ENCODE measurements around the gene TTC9. TPM values are rescaled to one million over a fixed set of nuclear protein-coding genes. Genes with fewer than 3 reads are reported as not detected.

TTC9 gene
- total and polyA plus RNA-seq, 2 experiments from 2014 or later, result 10.3 to 34.2 TPM

DNA sequence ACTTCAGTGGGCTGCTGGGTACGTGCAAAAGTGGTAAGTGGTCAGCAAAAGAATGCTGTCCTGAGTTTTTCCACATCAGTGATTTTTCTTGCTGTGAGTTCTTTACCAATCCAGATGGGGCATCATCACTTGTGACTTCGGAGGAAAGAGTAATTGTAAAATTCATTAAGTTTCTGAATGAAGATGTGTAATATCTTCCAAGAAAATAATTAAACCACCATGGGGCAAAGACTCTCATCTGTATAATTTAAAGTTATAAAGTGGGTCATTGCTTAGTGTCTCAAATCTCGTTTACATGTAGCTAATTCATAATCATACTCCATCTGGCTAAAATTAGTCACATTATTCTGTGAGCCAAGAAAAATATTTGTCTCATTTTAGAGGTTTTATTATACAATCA is 30.5 kb upstream of the TTC9 start (continued):
- TF ChIP-seq, protein P1, sequence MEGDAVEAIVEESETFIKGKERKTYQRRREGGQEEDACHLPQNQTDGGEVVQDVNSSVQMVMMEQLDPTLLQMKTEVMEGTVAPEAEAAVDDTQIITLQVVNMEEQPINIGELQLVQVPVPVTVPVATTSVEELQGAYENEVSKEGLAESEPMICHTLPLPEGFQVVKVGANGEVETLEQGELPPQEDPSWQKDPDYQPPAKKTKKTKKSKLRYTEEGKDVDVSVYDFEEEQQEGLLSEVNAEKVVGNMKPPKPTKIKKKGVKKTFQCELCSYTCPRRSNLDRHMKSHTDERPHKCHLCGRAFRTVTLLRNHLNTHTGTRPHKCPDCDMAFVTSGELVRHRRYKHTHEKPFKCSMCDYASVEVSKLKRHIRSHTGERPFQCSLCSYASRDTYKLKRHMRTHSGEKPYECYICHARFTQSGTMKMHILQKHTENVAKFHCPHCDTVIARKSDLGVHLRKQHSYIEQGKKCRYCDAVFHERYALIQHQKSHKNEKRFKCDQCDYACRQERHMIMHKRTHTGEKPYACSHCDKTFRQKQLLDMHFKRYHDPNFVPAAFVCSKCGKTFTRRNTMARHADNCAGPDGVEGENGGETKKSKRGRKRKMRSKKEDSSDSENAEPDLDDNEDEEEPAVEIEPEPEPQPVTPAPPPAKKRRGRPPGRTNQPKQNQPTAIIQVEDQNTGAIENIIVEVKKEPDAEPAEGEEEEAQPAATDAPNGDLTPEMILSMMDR (conservative IDR thresholded peaks at IDR 0.05; ENCODE audit: low read depth in 2 of 2), result no peak

DNA sequence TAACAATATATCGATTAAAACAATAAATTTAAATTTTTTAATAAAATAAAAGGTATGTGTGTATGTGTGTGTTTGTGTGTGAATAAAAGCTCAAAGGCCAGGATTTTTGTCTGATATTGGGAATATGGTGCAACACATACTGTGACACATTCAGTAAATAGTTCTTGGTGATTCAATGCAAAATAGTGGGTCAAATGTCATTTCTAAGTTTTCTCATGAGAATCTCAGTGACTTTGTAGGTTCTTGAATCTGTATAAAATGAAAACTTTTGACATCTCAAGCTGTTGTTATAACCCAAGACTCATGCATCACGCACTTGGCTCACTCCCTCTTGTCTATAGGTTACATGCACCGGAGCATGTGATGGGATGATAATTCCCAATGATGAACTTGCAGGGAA is 25.1 kb upstream of the TTC9 start:
- Mint-ChIP-seq H3K4me3 (no peak overlapping the region), H3K9me3 (no peaks in the 10 kb centered on the region), H3K36me3 (ENCODE audit: low read depth) (no peaks in the 10 kb centered on the region), H3K27me3 (ENCODE audit: insufficient read depth, low read depth, poor library complexity) (peaks cover 3% of the 10 kb centered on the region), H3K27ac (no peak overlapping the region), H3K4me1 (peaks cover 10% of the 10 kb centered on the region; the same call in 2 of the 3 replicates)
- no peak overlapping the region for H3K4me2 ChIP-seq
- no peaks in the 10 kb centered on the region for H3K9me2 ChIP-seq (ENCODE audit: insufficient read depth)
- H3K36me3 ChIP-seq (ENCODE audit: insufficient read depth), result no peaks in the 10 kb centered on the region
- DNase-seq (ENCODE audit: low spot score) (no peak), ATAC-seq (no peak)
- H2AFZ ChIP-seq, result no peak overlapping the region
- H3K4me1 ChIP-seq (ENCODE audit: insufficient read depth), result no peaks in the 10 kb centered on the region
- no peaks in the 10 kb centered on the region for H4K20me1 ChIP-seq (replicated peaks; ENCODE audit: insufficient read depth)
- H3K4me3 ChIP-seq, result no peak overlapping the region
- H3K79me2 ChIP-seq (replicated peaks; ENCODE audit: insufficient read depth), result no peaks in the 10 kb centered on the region
- no peak overlapping the region for H3K27ac ChIP-seq (ENCODE audit: low read depth)
- no peaks in the 10 kb centered on the region for H3K27me3 ChIP-seq (ENCODE audit: insufficient read depth)
- no peaks in the 10 kb centered on the region; the same call in 1 of the 2 replicates for H3F3A ChIP-seq (replicated peaks; ENCODE audit: low read depth)
- TF ChIP-seq, protein P2, sequence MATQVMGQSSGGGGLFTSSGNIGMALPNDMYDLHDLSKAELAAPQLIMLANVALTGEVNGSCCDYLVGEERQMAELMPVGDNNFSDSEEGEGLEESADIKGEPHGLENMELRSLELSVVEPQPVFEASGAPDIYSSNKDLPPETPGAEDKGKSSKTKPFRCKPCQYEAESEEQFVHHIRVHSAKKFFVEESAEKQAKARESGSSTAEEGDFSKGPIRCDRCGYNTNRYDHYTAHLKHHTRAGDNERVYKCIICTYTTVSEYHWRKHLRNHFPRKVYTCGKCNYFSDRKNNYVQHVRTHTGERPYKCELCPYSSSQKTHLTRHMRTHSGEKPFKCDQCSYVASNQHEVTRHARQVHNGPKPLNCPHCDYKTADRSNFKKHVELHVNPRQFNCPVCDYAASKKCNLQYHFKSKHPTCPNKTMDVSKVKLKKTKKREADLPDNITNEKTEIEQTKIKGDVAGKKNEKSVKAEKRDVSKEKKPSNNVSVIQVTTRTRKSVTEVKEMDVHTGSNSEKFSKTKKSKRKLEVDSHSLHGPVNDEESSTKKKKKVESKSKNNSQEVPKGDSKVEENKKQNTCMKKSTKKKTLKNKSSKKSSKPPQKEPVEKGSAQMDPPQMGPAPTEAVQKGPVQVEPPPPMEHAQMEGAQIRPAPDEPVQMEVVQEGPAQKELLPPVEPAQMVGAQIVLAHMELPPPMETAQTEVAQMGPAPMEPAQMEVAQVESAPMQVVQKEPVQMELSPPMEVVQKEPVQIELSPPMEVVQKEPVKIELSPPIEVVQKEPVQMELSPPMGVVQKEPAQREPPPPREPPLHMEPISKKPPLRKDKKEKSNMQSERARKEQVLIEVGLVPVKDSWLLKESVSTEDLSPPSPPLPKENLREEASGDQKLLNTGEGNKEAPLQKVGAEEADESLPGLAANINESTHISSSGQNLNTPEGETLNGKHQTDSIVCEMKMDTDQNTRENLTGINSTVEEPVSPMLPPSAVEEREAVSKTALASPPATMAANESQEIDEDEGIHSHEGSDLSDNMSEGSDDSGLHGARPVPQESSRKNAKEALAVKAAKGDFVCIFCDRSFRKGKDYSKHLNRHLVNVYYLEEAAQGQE (IDR thresholded peaks at IDR 0.05; ENCODE audit: unreplicated experiment), result no peak
- TF ChIP-seq POLR2AphosphoS5 (IDR thresholded peaks at IDR 0.05; ENCODE audit: low read depth) (no peak), NANOG (IDR thresholded peaks at IDR 0.05; ENCODE audit: borderline replicate concordance) (no peak), ZNF331 (CRISPR knock-in tag; IDR thresholded peaks at IDR 0.05; ENCODE audit: low read depth) (no peak), EZH2phosphoT487 (IDR thresholded peaks at IDR 0.05; ENCODE audit: unreplicated experiment) (no peak), JUNB (IDR thresholded peaks at IDR 0.05; ENCODE audit: unreplicated experiment) (no peak), STAT1 (IDR thresholded peaks at IDR 0.05; ENCODE audit: unreplicated experiment) (no peak), CREB1 (CRISPR knock-in tag; IDR thresholded peaks at IDR 0.05; ENCODE audit: low read depth) (no peak), EZH2 (IDR thresholded peaks at IDR 0.05; ENCODE audit: low read depth, unreplicated experiment) (no peak), ZNF114 (CRISPR knock-in tag; IDR thresholded peaks at IDR 0.05) (no peak)
- TF ChIP-seq, protein P3, sequence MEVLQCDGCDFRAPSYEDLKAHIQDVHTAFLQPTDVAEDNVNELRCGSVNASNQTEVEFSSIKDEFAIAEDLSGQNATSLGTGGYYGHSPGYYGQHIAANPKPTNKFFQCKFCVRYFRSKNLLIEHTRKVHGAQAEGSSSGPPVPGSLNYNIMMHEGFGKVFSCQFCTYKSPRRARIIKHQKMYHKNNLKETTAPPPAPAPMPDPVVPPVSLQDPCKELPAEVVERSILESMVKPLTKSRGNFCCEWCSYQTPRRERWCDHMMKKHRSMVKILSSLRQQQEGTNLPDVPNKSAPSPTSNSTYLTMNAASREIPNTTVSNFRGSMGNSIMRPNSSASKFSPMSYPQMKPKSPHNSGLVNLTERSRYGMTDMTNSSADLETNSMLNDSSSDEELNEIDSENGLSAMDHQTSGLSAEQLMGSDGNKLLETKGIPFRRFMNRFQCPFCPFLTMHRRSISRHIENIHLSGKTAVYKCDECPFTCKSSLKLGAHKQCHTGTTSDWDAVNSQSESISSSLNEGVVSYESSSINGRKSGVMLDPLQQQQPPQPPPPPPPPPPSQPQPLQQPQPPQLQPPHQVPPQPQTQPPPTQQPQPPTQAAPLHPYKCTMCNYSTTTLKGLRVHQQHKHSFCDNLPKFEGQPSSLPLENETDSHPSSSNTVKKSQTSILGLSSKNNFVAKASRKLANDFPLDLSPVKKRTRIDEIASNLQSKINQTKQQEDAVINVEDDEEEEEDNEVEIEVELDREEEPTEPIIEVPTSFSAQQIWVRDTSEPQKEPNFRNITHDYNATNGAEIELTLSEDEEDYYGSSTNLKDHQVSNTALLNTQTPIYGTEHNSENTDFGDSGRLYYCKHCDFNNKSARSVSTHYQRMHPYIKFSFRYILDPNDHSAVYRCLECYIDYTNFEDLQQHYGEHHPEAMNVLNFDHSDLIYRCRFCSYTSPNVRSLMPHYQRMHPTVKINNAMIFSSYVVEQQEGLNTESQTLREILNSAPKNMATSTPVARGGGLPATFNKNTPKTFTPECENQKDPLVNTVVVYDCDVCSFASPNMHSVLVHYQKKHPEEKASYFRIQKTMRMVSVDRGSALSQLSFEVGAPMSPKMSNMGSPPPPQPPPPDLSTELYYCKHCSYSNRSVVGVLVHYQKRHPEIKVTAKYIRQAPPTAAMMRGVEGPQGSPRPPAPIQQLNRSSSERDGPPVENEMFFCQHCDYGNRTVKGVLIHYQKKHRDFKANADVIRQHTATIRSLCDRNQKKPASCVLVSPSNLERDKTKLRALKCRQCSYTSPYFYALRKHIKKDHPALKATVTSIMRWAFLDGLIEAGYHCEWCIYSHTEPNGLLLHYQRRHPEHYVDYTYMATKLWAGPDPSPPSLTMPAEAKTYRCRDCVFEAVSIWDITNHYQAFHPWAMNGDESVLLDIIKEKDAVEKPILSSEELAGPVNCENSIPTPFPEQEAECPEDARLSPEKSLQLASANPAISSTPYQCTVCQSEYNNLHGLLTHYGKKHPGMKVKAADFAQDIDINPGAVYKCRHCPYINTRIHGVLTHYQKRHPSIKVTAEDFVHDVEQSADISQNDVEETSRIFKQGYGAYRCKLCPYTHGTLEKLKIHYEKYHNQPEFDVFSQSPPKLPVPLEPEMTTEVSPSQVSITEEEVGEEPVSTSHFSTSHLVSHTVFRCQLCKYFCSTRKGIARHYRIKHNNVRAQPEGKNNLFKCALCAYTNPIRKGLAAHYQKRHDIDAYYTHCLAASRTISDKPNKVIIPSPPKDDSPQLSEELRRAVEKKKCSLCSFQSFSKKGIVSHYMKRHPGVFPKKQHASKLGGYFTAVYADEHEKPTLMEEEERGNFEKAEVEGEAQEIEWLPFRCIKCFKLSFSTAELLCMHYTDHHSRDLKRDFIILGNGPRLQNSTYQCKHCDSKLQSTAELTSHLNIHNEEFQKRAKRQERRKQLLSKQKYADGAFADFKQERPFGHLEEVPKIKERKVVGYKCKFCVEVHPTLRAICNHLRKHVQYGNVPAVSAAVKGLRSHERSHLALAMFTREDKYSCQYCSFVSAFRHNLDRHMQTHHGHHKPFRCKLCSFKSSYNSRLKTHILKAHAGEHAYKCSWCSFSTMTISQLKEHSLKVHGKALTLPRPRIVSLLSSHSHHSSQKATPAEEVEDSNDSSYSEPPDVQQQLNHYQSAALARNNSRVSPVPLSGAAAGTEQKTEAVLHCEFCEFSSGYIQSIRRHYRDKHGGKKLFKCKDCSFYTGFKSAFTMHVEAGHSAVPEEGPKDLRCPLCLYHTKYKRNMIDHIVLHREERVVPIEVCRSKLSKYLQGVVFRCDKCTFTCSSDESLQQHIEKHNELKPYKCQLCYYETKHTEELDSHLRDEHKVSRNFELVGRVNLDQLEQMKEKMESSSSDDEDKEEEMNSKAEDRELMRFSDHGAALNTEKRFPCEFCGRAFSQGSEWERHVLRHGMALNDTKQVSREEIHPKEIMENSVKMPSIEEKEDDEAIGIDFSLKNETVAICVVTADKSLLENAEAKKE (CRISPR knock-in tag; IDR thresholded peaks at IDR 0.05), result no peak
- TF ChIP-seq, protein P4, sequence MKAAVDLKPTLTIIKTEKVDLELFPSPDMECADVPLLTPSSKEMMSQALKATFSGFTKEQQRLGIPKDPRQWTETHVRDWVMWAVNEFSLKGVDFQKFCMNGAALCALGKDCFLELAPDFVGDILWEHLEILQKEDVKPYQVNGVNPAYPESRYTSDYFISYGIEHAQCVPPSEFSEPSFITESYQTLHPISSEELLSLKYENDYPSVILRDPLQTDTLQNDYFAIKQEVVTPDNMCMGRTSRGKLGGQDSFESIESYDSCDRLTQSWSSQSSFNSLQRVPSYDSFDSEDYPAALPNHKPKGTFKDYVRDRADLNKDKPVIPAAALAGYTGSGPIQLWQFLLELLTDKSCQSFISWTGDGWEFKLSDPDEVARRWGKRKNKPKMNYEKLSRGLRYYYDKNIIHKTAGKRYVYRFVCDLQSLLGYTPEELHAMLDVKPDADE (IDR thresholded peaks at IDR 0.05), result no peak
